Vagina (tissue), 2 donors: Measurements from ENCODE around the gene CRYBA2. TPM values are rescaled to one million over a fixed set of nuclear protein-coding genes. Genes with fewer than 3 reads are reported as not detected.

Source experiments
- DNase-seq, 2 donors: peaks; one replicate each; pipeline ENCODE4 v3.0.0-alpha.2; 2017; ENCODE audit errors: extremely low spot score in 2 of 2
- H3K27ac ChIP-seq: fragments of 200-600 bp; sonication (generic); one replicate; pipeline ENCODE4 v1.5.1; 2019
- H3K27me3 ChIP-seq: fragments of 200-600 bp; sonication (generic); one replicate; pipeline ENCODE4 v1.5.1; 2019
- H3K36me3 ChIP-seq, 2 donors: fragments of 200-600 bp; sonication (generic); one replicate each; pipeline ENCODE4 v1.5.1; 2017 to 2019
- H3K4me1 ChIP-seq: fragments of 200-600 bp; sonication (generic); one replicate; pipeline ENCODE4 v1.5.1; 2019
- H3K4me3 ChIP-seq, 2 donors: fragments of 200-600 bp; sonication (generic); 1 replicate in 1 of 2; 2 replicates in 1 of 2; pipeline ENCODE4 v1.5.1; 2016 to 2019
- H3K9me3 ChIP-seq: fragments of 200-600 bp; sonication (generic); one replicate; pipeline ENCODE4 v1.5.1; 2019
- CTCF ChIP-seq, 3 experiments: fragments of 450-650 bp in 2 of 3; fragments of 200-600 bp in 1 of 3; sonication (generic) in 1 of 3; IDR thresholded peaks; one replicate each; pipeline ENCODE4 v1.5.1; 2017 to 2019; ENCODE audit warnings: antibody characterized with exemption in 3 of 3, mild to moderate bottlenecking in 2 of 3, moderate library complexity in 2 of 3
- POLR2A ChIP-seq, 2 donors: fragments of 450-650 bp; IDR thresholded peaks; one replicate each; pipeline ENCODE4 v1.6.1; 2017; ENCODE audit warnings: antibody characterized with exemption in 2 of 2, mild to moderate bottlenecking in 2 of 2, moderate library complexity in 2 of 2
- POLR2AphosphoS5 ChIP-seq, 2 donors: sonication (generic); formaldehyde crosslinking; IDR thresholded peaks; one replicate each; pipeline ENCODE4 v1.9.0; 2017; ENCODE audit warnings: antibody characterized with exemption in 2 of 2, mild to moderate bottlenecking in 2 of 2, low read depth in 1 of 2; ENCODE audit not compliant: insufficient read depth in 1 of 2
- intact Hi-C: fragments of 100-400 bp; cut with DNase I; formaldehyde crosslinking; loops from one replicate; pipeline ENCODE4 v1.15.1; 2023
- total RNA-seq: library from RNA; depleted of rRNA; stranded (reverse); fragments of >200 nt; gene quantifications from one replicate; pipeline ENCODE4 v1.2.3, GENCODE V29; 2016

The CRYBA2 gene
- total RNA-seq, 1 donor from 2014 or later = not detected

- H3K9me3 ChIP-seq = no peaks in the 10 kb centered on the region
- no peak for DNase-seq
- TF ChIP-seq POLR2A (IDR thresholded peaks at IDR 0.05) (no peak), POLR2AphosphoS5 (IDR thresholded peaks at IDR 0.05; ENCODE audit: insufficient read depth in 1 of 2, low read depth in 1 of 2) (no peak)
- intact Hi-C loops = no loop called here
- no peak overlapping the region for H3K27ac ChIP-seq
- peaks cover 14% of the 10 kb centered on the region for H3K27me3 ChIP-seq
- H3K36me3 ChIP-seq = no peaks in the 10 kb centered on the region
- H3K4me3 ChIP-seq = no peak overlapping the region
- peaks cover 33% of the 10 kb centered on the region for H3K4me1 ChIP-seq
These were observed 7.3 kb upstream of the CRYBA2 start for GRCh38 chr2:219000569-219000960.

GRCh38 chr2:218999881-219000568, 6.8 kb upstream of the CRYBA2 start:
- Histone ChIP-seq H3K36me3 (no peaks in the 10 kb centered on the region), H3K4me1 (peaks cover 33% of the 10 kb centered on the region), H3K27ac (no peak overlapping the region), H3K9me3 (no peaks in the 10 kb centered on the region), H3K27me3 (peaks cover 15% of the 10 kb centered on the region), H3K4me3 (no peak overlapping the region)
- DNase-seq = no peak
- TF ChIP-seq CTCF (IDR thresholded peaks at IDR 0.05) (no peak), POLR2A (IDR thresholded peaks at IDR 0.05) (no peak)
- intact Hi-C loops = no loop called here

- no peak for DNase-seq
- no peaks in the 10 kb centered on the region for H3K9me3 ChIP-seq
- H3K27me3 ChIP-seq = peaks cover 23% of the 10 kb centered on the region
- no peak overlapping the region for H3K4me3 ChIP-seq
- H3K4me1 ChIP-seq = peaks cover 33% of the 10 kb centered on the region
- no peaks in the 10 kb centered on the region for H3K36me3 ChIP-seq
- TF ChIP-seq POLR2AphosphoS5 (IDR thresholded peaks at IDR 0.05; ENCODE audit: insufficient read depth in 1 of 2, low read depth in 1 of 2) (no peak), POLR2A (IDR thresholded peaks at IDR 0.05) (no peak), CTCF (IDR thresholded peaks at IDR 0.05) (no peak)
- intact Hi-C loops = no loop called here
- H3K27ac ChIP-seq = no peak overlapping the region
These were observed 6.0 kb upstream of the CRYBA2 start for GRCh38 chr2:218999021-218999880.

- intact Hi-C loops = no loop called here
- no peak for DNase-seq
- Histone ChIP-seq H3K36me3 (no peaks in the 10 kb centered on the region), H3K9me3 (no peaks in the 10 kb centered on the region), H3K27me3 (peaks cover 25% of the 10 kb centered on the region), H3K27ac (no peak overlapping the region), H3K4me3 (no peak overlapping the region), H3K4me1 (peaks cover 38% of the 10 kb centered on the region)
- TF ChIP-seq POLR2A (IDR thresholded peaks at IDR 0.05) = no peak
- no peak for TF ChIP-seq POLR2AphosphoS5 (IDR thresholded peaks at IDR 0.05; ENCODE audit: insufficient read depth in 1 of 2, low read depth in 1 of 2)
These were observed 5.3 kb upstream of the CRYBA2 start for GRCh38 chr2:218998414-218999002.

GRCh38 chr2:218997731-218998130, 4.5 kb upstream of the CRYBA2 start:
- H3K4me1 ChIP-seq = peaks cover 39% of the 10 kb centered on the region
- no peak overlapping the region for H3K27ac ChIP-seq
- no peak for DNase-seq
- intact Hi-C loops = no loop called here
- H3K27me3 ChIP-seq = peaks cover 32% of the 10 kb centered on the region
- no peak overlapping the region for H3K4me3 ChIP-seq
- no peaks in the 10 kb centered on the region for H3K9me3 ChIP-seq
- no peaks in the 10 kb centered on the region for H3K36me3 ChIP-seq
- TF ChIP-seq CTCF (IDR thresholded peaks at IDR 0.05) = no peak
- TF ChIP-seq POLR2AphosphoS5 (IDR thresholded peaks at IDR 0.05; ENCODE audit: insufficient read depth in 1 of 2, low read depth in 1 of 2) = no peak
- TF ChIP-seq POLR2A (IDR thresholded peaks at IDR 0.05) = no peak
